K562 (cell line): Measurements from ENCODE around the gene ORM1. TPM values are rescaled to one million over a fixed set of nuclear protein-coding genes. Genes with fewer than 3 reads are reported as not detected.

Experiments
- CBFA2T3 ChIP-seq: fragments of 450-650 bp; IDR thresholded peaks from 2 replicates; pipeline ENCODE4 v1.6.1; 2017
- CEBPB ChIP-seq: fragments of 450-650 bp; IDR thresholded peaks from 2 replicates; pipeline ENCODE4 v1.6.1; 2016; ENCODE audit warnings: missing genetic modification characterization, missing compliant biosample characterization
- DNMT1 ChIP-seq: fragments of 450-650 bp; IDR thresholded peaks from 2 replicates; pipeline ENCODE4 v1.6.1; 2016; ENCODE audit warnings: antibody characterized with exemption, mild to moderate bottlenecking
- GATAD2B ChIP-seq: fragments of 450-650 bp; IDR thresholded peaks from 2 replicates; pipeline ENCODE4 v1.6.1; 2017; ENCODE audit warnings: mild to moderate bottlenecking, borderline replicate concordance
- HMG20B ChIP-seq: fragments of 250-450 bp; sonication (Bioruptor Pico); IDR thresholded peaks from 2 replicates; pipeline ENCODE4 v1.5.0; 2021; ENCODE audit warnings: mild to moderate bottlenecking
- RBM22 ChIP-seq: fragments of 200-400 bp; formaldehyde crosslinking; IDR thresholded peaks from 2 replicates; pipeline ENCODE4 v1.6.1; 2018; ENCODE audit warnings: low read length, low read depth; ENCODE audit not compliant: poor library complexity, severe bottlenecking
- RBM25 ChIP-seq: fragments of 200-400 bp; formaldehyde crosslinking; IDR thresholded peaks from 2 replicates; pipeline ENCODE4 v1.6.1; 2018; ENCODE audit warnings: low read length, low read depth, moderate library complexity; ENCODE audit not compliant: severe bottlenecking
- SIN3A ChIP-seq, 2 experiments: fragments of 150-350 bp in 1 of 2; IDR thresholded peaks; 2 replicates each; pipeline ENCODE4 v1.6.1; 2011 to 2016; ENCODE audit warnings: borderline replicate concordance in 2 of 2, low read depth in 2 of 2, low read length in 2 of 2, mild to moderate bottlenecking in 2 of 2, moderate library complexity in 2 of 2; ENCODE audit not compliant: control insufficient read depth in 1 of 2
- SMARCC2 ChIP-seq: fragments of 450-650 bp; IDR thresholded peaks from 2 replicates; pipeline ENCODE4 v1.6.1; 2017; ENCODE audit warnings: antibody characterized with exemption, moderate library complexity, mild to moderate bottlenecking, low read depth
- TEAD2 ChIP-seq: fragments of 450-650 bp; IDR thresholded peaks from 2 replicates; pipeline ENCODE4 v1.6.1; 2016; ENCODE audit warnings: missing genetic modification characterization, control low read depth, missing compliant biosample characterization
- THRAP3 ChIP-seq: fragments of 450-650 bp; IDR thresholded peaks from 2 replicates; pipeline ENCODE4 v1.6.1; 2016; ENCODE audit warnings: mild to moderate bottlenecking, inconsistent platforms, borderline replicate concordance
- TOE1 ChIP-seq, 2 experiments: fragments of 450-650 bp in 1 of 2; sonication (generic) in 1 of 2; formaldehyde crosslinking in 1 of 2; IDR thresholded peaks; 2 replicates each; pipeline versions ENCODE4 v1.7.1 to v1.8.0; 2016 to 2022; ENCODE audit warnings: borderline replicate concordance in 2 of 2, mild to moderate bottlenecking in 2 of 2, antibody characterized with exemption in 1 of 2, inconsistent platforms in 1 of 2, low read depth in 1 of 2, missing genetic modification reagents in 1 of 2, moderate library complexity in 1 of 2
- ZNF124 ChIP-seq: sonication (generic); formaldehyde crosslinking; IDR thresholded peaks from 2 replicates; pipeline ENCODE4 v1.8.1; 2022; ENCODE audit warnings: missing genetic modification reagents
- ZNF146 ChIP-seq: IDR thresholded peaks from one replicate; pipeline ENCODE4 v1.6.1; 2018; ENCODE audit warnings: missing compliant biosample characterization; ENCODE audit not compliant: unreplicated experiment
- ZNF764 ChIP-seq: fragments of 250-450 bp; sonication (Bioruptor Pico); IDR thresholded peaks from 2 replicates; pipeline ENCODE4 v1.4.0; 2020; ENCODE audit warnings: low read depth, mild to moderate bottlenecking, moderate library complexity
- polyA plus RNA-seq, 8 experiments: library from polyadenylated mRNA; depleted of rRNA in 4 of 8; stranded (reverse) in 5 of 8; unstranded in 3 of 8; fragments of >200 nt; fragmentation: Nextera tagmentation in 2 of 8; fragmentation: Illumina TruSeq in 1 of 8; extraction: Ambion mirVana in 2 of 8; extraction: Trizol in 1 of 8; gene quantifications; 2 replicates each; pipeline versions ENCODE4 v1.2.1 to v1.2.3, GENCODE V29; 2011 to 2014; ENCODE audit warnings: inconsistent platforms in 1 of 8, missing spikeins in 1 of 8
- total RNA-seq, 7 experiments: library from RNA; depleted of rRNA in 6 of 7; stranded (reverse); fragments of >200 nt in 6 of 7; fragmentation: Illumina TruSeq in 2 of 7; extraction: Trizol in 2 of 7; gene quantifications; 2 replicates each; pipeline versions ENCODE4 v1.2.1 to v1.2.3, GENCODE V29; 2011 to 2021; ENCODE audit warnings: low replicate concordance in 1 of 7
- TF ChIP-seq, protein P1 (sequence below): fragments of 450-650 bp; formaldehyde crosslinking; conservative IDR thresholded peaks from 2 replicates; pipeline ENCODE4 v1.4.0; 2022; ENCODE audit warnings: mild to moderate bottlenecking, missing genetic modification characterization
- TF ChIP-seq, protein P2 (sequence below): IDR thresholded peaks from 2 replicates; pipeline ENCODE4 v1.6.1; 2014; ENCODE audit warnings: antibody characterized with exemption
- TF ChIP-seq, protein P3 (sequence below): fragments of 450-650 bp; formaldehyde crosslinking; IDR thresholded peaks from 2 replicates; pipeline ENCODE4 v1.4.0; 2020; ENCODE audit warnings: mild to moderate bottlenecking

ORM1 gene
- total and polyA plus RNA-seq, 9 of the 15 experiments (the other 6 are each of a cell fraction or from before 2014, with no cell fraction given) = 2.9 TPM; not detected in 8

DNA sequence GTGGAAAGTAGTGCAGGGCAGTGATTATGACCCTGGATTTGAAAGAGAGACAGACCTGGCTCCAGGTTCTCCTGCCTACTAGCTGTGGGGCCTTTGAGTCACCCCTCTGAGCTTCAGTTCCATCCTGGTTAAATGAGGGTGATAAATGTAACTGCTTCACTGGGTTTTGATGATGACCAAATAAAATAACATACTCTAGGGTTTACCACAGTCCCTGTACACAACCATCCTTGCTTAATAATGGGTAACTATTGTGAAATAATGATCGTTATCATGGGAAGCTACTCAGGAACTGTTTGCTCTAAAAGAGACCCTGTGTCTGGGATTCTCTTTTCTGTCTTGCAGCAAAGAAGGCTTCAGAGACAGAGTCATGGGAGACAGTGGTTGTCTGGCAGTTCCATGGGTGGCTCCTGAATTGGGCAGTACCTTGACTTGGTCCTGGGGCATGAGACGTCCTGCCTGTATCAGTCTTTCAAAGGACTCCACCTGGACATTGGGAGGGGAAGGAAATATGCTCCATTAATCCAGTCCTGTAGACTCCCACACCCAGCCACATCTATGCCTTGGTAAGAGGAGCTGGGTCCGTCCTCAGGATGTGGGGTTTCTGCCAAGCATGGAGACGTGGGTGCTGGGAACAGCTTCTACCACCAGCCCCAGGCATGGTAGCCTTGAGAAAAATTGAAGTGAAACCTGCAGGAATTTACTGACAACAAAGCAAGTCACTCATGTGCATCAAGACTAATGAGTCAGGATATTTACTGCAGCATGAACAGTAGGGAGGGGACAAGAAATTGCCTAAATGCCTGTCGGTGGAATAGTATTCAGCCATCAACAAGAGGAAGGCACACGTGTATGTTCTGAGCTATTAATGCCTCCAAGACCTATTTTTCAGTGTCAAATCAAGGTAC is 41.5 kb downstream of the ORM1 start (continued):
- TF ChIP-seq ZNF146 (CRISPR knock-in tag) (peak; percentile 90), CEBPB (peak; percentile 97), RBM22 (no peak), SMARCC2 (no peak), HMG20B (CRISPR knock-in tag) (no peak), ZNF124 (CRISPR knock-in tag) (no peak), GATAD2B (no peak), ZNF764 (no peak), TOE1 (IDR thresholded peaks at IDR 0.05; ENCODE audit: borderline replicate concordance) (no peak), TOE1 (CRISPR knock-in tag; IDR thresholded peaks at IDR 0.05; ENCODE audit: borderline replicate concordance, low read depth) (no peak), THRAP3 (no peak), DNMT1 (no peak), TEAD2 (no peak), CBFA2T3 (no peak), SIN3A (IDR thresholded peaks at IDR 0.05; ENCODE audit: borderline replicate concordance in 2 of 2, control insufficient read depth in 1 of 2, low read depth in 2 of 2, low read length in 2 of 2) (no peak), RBM25 (peak; percentile 39)
- TF ChIP-seq, protein P1, sequence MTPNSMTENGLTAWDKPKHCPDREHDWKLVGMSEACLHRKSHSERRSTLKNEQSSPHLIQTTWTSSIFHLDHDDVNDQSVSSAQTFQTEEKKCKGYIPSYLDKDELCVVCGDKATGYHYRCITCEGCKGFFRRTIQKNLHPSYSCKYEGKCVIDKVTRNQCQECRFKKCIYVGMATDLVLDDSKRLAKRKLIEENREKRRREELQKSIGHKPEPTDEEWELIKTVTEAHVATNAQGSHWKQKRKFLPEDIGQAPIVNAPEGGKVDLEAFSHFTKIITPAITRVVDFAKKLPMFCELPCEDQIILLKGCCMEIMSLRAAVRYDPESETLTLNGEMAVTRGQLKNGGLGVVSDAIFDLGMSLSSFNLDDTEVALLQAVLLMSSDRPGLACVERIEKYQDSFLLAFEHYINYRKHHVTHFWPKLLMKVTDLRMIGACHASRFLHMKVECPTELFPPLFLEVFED (CRISPR knock-in tag) = no peak
- TF ChIP-seq, protein P2, sequence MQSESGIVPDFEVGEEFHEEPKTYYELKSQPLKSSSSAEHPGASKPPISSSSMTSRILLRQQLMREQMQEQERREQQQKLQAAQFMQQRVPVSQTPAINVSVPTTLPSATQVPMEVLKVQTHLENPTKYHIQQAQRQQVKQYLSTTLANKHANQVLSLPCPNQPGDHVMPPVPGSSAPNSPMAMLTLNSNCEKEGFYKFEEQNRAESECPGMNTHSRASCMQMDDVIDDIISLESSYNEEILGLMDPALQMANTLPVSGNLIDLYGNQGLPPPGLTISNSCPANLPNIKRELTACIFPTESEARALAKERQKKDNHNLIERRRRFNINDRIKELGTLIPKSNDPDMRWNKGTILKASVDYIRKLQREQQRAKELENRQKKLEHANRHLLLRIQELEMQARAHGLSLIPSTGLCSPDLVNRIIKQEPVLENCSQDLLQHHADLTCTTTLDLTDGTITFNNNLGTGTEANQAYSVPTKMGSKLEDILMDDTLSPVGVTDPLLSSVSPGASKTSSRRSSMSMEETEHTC = no peak
- TF ChIP-seq, protein P3, sequence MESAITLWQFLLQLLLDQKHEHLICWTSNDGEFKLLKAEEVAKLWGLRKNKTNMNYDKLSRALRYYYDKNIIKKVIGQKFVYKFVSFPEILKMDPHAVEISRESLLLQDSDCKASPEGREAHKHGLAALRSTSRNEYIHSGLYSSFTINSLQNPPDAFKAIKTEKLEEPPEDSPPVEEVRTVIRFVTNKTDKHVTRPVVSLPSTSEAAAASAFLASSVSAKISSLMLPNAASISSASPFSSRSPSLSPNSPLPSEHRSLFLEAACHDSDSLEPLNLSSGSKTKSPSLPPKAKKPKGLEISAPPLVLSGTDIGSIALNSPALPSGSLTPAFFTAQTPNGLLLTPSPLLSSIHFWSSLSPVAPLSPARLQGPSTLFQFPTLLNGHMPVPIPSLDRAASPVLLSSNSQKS (CRISPR knock-in tag) = no peak
